ENCODE data around the gene UBA7. TPM values are rescaled to one million over a fixed set of nuclear protein-coding genes. Genes with fewer than 3 reads are reported as not detected.

The UBA7 gene
- total RNA-seq, 2 experiments from 2014 or later, result 208 to 213 TPM

GRCh38 chr3:49805897-49806701 lies 7.7 kb downstream of the UBA7 start:
- intact Hi-C loops (cut with DNase I, micrococcal nuclease), result loop anchor here in 1 of 2 experiments (10.0 kb wide), 1 partner anchor 279 kb away; the partner anchor contains the start of gene RBM5
- no peak for TF ChIP-seq CTCF (IDR thresholded peaks at IDR 0.05)
- Histone ChIP-seq H3K27ac (ENCODE audit: low read depth in 1 of 2, low read length in 2 of 2) (peak overlapping the region; percentile 40 to 69), H3K36me3 (ENCODE audit: insufficient read depth, low read length) (peaks cover 23% of the 10 kb centered on the region), H3K27me3 (ENCODE audit: control insufficient read depth in 1 of 2, insufficient read depth in 2 of 2, low read length in 2 of 2) (no peaks in the 10 kb centered on the region), H3K4me1 (ENCODE audit: insufficient read depth, low read length) (peaks cover 59% of the 10 kb centered on the region), H3K9me3 (ENCODE audit: control insufficient read depth in 1 of 2, insufficient read depth in 1 of 2, low read length in 2 of 2) (no peaks in the 10 kb centered on the region), H3K4me3 (ENCODE audit: low read length) (no peak overlapping the region)
- peaks cover 37% of the 10 kb centered on the region for H3K36me3 Mint-ChIP-seq (ENCODE audit: low read depth)
- H3K27me3 Mint-ChIP-seq, result peaks cover 4% of the 10 kb centered on the region
- CTCF ChIA-PET, result interaction anchor here (6.2 kb wide), 1 partner anchor 34 kb away, joined by 103 read pairs; no protein-coding TSS in a partner anchor
- ATAC-seq (ENCODE audit: poor library complexity), result no peak
- H3K27ac Mint-ChIP-seq, result peak overlapping the region; percentile 77
- H3K4me1 Mint-ChIP-seq (ENCODE audit: low read depth), result peaks cover 58% of the 10 kb centered on the region
- POLR2A ChIA-PET, result interaction anchor here (1.0 to 4.7 kb wide), 3 partner anchors 7 to 33 kb away, joined by 4 to 83 read pairs (median 5); partner anchors contain the start of gene UBA7
- peak overlapping the region; percentile 58 for H3K4me3 Mint-ChIP-seq
- no peaks in the 10 kb centered on the region for H3K9me3 Mint-ChIP-seq
- peak in 4 of 14 experiments; percentile 29 to 55 (median 34) for DNase-seq

- Mint-ChIP-seq H3K36me3 (ENCODE audit: low read depth) (peaks cover 29% of the 10 kb centered on the region), H3K27ac (peak overlapping the region; percentile 77), H3K9me3 (no peaks in the 10 kb centered on the region), H3K27me3 (peaks cover 4% of the 10 kb centered on the region), H3K4me1 (ENCODE audit: low read depth) (peaks cover 56% of the 10 kb centered on the region), H3K4me3 (peak overlapping the region; percentile 85)
- CTCF ChIA-PET, result interaction anchor here (0.6 to 6.2 kb wide), 3 partner anchors 10 to 821 kb away, joined by 3 to 103 read pairs (median 42); partner anchors contain the start of gene UBA7
- intact Hi-C loops (cut with DNase I, micrococcal nuclease), result loop anchor here in 1 of 2 experiments (10.0 kb wide), 1 partner anchor 279 kb away; the partner anchor contains the start of gene RBM5
- no peak for TF ChIP-seq CTCF (IDR thresholded peaks at IDR 0.05)
- Histone ChIP-seq H3K27ac (ENCODE audit: low read depth in 1 of 2, low read length in 2 of 2) (peak overlapping the region in 1 of 2 donors; percentile 69), H3K4me1 (ENCODE audit: insufficient read depth, low read length) (peaks cover 56% of the 10 kb centered on the region), H3K9me3 (ENCODE audit: control insufficient read depth in 1 of 2, insufficient read depth in 1 of 2, low read length in 2 of 2) (no peaks in the 10 kb centered on the region), H3K36me3 (ENCODE audit: insufficient read depth, low read length) (peaks cover 16% of the 10 kb centered on the region), H3K27me3 (ENCODE audit: control insufficient read depth in 1 of 2, insufficient read depth in 2 of 2, low read length in 2 of 2) (no peaks in the 10 kb centered on the region), H3K4me3 (ENCODE audit: low read length) (no peak overlapping the region)
- no peak for ATAC-seq (ENCODE audit: poor library complexity)
- POLR2A ChIA-PET, result interaction anchor here (1.0 to 4.7 kb wide), 3 partner anchors 8 to 34 kb away, joined by 4 to 83 read pairs (median 5); partner anchors contain the start of gene UBA7
- peak in 1 of 14 experiments; percentile 23 for DNase-seq
Observed at GRCh38 chr3:49805367-49805782, 8.4 kb downstream of the UBA7 start.

GRCh38 chr3:49804141-49805041 lies 9.4 kb downstream of the UBA7 start:
- H3K4me3 ChIP-seq (ENCODE audit: low read length), result no peak overlapping the region
- Mint-ChIP-seq H3K9me3 (no peaks in the 10 kb centered on the region), H3K27ac (peak overlapping the region; percentile 77), H3K4me3 (peak overlapping the region; percentile 85), H3K4me1 (ENCODE audit: low read depth) (peaks cover 56% of the 10 kb centered on the region), H3K27me3 (peaks cover 4% of the 10 kb centered on the region), H3K36me3 (ENCODE audit: low read depth) (peaks cover 20% of the 10 kb centered on the region)
- H3K9me3 ChIP-seq (ENCODE audit: control insufficient read depth in 1 of 2, insufficient read depth in 1 of 2, low read length in 2 of 2), result no peaks in the 10 kb centered on the region
- no peaks in the 10 kb centered on the region for H3K27me3 ChIP-seq (ENCODE audit: control insufficient read depth in 1 of 2, insufficient read depth in 2 of 2, low read length in 2 of 2)
- ChIA-PET POLR2A (interaction anchor here (1.6 to 4.7 kb wide), 7 partner anchors 9 to 264 kb away, joined by 6 to 83 read pairs (median 11); partner anchors contain the start of genes RBM6 and UBA7), CTCF (interaction anchor here (0.6 to 6.2 kb wide), 5 partner anchors 11 to 822 kb away, joined by 3 to 103 read pairs (median 13); partner anchors contain the start of gene UBA7)
- TF ChIP-seq CTCF (IDR thresholded peaks at IDR 0.05), result no peak
- peaks cover 6% of the 10 kb centered on the region for H3K36me3 ChIP-seq (ENCODE audit: insufficient read depth, low read length)
- peak overlapping the region in 1 of 2 donors; percentile 30 for H3K27ac ChIP-seq (ENCODE audit: low read depth in 1 of 2, low read length in 2 of 2)
- DNase-seq (peak in 2 of 14 experiments; percentile 13 to 31), ATAC-seq (ENCODE audit: poor library complexity) (no peak)
- intact Hi-C loops (cut with DNase I, micrococcal nuclease), result loop anchor here (5.0 to 10.0 kb wide), 2 partner anchors 123 to 280 kb away; partner anchors contain the start of genes MON1A (in 1 of the 2) and RBM5 (in 1 of the 2)
- H3K4me1 ChIP-seq (ENCODE audit: insufficient read depth, low read length), result peaks cover 56% of the 10 kb centered on the region
